GM21447 (cell line): ENCODE measurements around the gene GLO1.

Experiments used
- ATAC-seq: cut with Tn5 transposase; IDR thresholded peaks from one replicate; pipeline ENCODE4 v1.9.1; 2021; ENCODE audit not compliant: unreplicated experiment

The GLO1 gene

GRCh38 chr6:38631186-38631783, 71.7 kb downstream of the GLO1 start:
- no peak for ATAC-seq
